ENCODE data around the gene TSPAN2. TPM values are rescaled to one million over a fixed set of nuclear protein-coding genes. Genes with fewer than 3 reads are reported as not detected.

TSPAN2 gene
- total RNA-seq, 1 experiment from 2014 or later = not detected

DNA sequence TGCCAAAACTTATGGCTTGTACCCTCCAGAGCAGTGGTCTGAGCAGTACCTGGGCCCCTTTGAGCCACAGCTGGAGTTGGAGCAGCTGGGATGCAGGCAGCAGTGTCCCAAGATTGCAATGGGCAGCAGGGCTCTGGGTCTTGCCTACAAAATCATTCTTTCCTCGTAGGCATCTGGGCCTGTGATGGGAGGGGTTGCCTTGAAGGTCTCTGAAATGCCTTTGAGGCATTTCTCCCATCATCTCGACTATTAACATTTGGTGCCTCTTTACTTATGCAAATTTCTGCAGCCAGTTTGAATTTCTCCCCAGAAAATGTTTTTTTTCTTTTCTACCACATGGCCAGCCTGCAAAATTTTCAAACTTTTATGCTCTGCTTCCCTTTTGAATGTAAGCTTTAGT, 31.0 kb upstream of the TSPAN2 start:
- no peak for DNase-seq
- Histone ChIP-seq H3K4me2 (ENCODE audit: low read depth, low read length, poor library complexity, severe bottlenecking) (no peak overlapping the region), H3K9me2 (replicated peaks; ENCODE audit: insufficient read depth, low read length) (no peaks in the 10 kb centered on the region), H4K20me1 (ENCODE audit: insufficient read depth, low read depth, low read length) (no peaks in the 10 kb centered on the region), H3K4me3 (ENCODE audit: low read length) (no peak overlapping the region), H3K9me3 (ENCODE audit: low read length) (peaks cover 8% of the 10 kb centered on the region; the same call in 1 of the 2 replicates), H3K27ac (ENCODE audit: low read length) (no peak overlapping the region), H3K4me1 (ENCODE audit: low read length) (no peaks in the 10 kb centered on the region), H3K79me2 (ENCODE audit: low read length) (no peaks in the 10 kb centered on the region), H2AFZ (ENCODE audit: low read length) (no peak overlapping the region), H3K36me3 (ENCODE audit: insufficient read depth, low read length) (no peaks in the 10 kb centered on the region), H3K9ac (ENCODE audit: low read length) (no peak overlapping the region), H3K27me3 (ENCODE audit: low read length) (no peaks in the 10 kb centered on the region)

DNA sequence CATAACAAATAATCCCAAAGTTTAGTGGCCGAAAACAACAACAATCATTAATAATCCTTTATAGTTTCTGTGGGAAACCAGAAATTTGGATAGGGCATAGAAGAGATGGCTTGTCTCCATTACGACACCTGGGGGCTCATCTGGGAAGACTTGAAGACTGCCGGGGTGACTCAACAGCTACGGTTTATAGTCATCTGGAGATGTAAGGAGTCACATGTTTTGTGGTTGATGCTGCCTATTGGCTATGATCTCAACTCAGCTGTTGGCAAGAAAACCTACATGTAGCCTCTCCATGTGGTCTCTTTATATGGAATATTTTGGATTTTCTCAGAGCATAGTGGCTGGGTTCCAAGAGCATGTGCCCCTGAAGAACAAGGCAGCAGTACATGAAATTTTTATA, 29.3 kb upstream of the TSPAN2 start:
- Histone ChIP-seq H2AFZ (ENCODE audit: low read length) (no peak overlapping the region), H3K36me3 (ENCODE audit: insufficient read depth, low read length) (no peaks in the 10 kb centered on the region), H3K4me2 (ENCODE audit: low read depth, low read length, poor library complexity, severe bottlenecking) (no peak overlapping the region), H3K9me2 (replicated peaks; ENCODE audit: insufficient read depth, low read length) (no peaks in the 10 kb centered on the region), H3K79me2 (ENCODE audit: low read length) (no peaks in the 10 kb centered on the region), H4K20me1 (ENCODE audit: insufficient read depth, low read depth, low read length) (no peaks in the 10 kb centered on the region), H3K4me3 (ENCODE audit: low read length) (no peak overlapping the region), H3K27ac (ENCODE audit: low read length) (no peak overlapping the region), H3K27me3 (ENCODE audit: low read length) (no peaks in the 10 kb centered on the region), H3K4me1 (ENCODE audit: low read length) (no peaks in the 10 kb centered on the region), H3K9me3 (ENCODE audit: low read length) (peaks cover 8% of the 10 kb centered on the region; the same call in 1 of the 2 replicates), H3K9ac (ENCODE audit: low read length) (no peak overlapping the region)
- DNase-seq = no peak

DNA sequence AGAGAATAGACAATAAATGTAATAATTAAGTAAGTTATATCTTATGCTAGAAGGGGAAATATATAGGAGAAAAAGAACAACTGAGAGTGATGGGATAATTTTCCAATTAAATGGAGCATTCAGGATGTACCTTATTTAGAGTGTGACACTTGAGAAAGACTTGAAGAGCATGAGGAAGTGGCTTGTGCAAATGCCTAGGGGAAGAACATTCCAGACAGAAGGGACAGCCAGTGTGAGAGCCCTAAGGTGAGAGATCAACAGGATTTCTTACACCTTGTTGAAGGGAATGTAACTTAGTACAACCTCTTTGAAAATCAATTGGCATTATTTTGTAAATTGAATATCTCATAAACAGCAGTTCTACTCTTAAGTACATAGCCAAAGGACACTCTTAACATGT, 28.8 kb upstream of the TSPAN2 start:
- no peak overlapping the region for H3K9ac ChIP-seq (ENCODE audit: low read length)
- H3K27me3 ChIP-seq (ENCODE audit: low read length) = no peaks in the 10 kb centered on the region
- H3K27ac ChIP-seq (ENCODE audit: low read length) = no peak overlapping the region
- H3K4me2 ChIP-seq (ENCODE audit: low read depth, low read length, poor library complexity, severe bottlenecking) = no peak overlapping the region
- H4K20me1 ChIP-seq (ENCODE audit: insufficient read depth, low read depth, low read length) = no peaks in the 10 kb centered on the region
- H3K4me1 ChIP-seq (ENCODE audit: low read length) = no peaks in the 10 kb centered on the region
- H2AFZ ChIP-seq (ENCODE audit: low read length) = no peak overlapping the region
- H3K9me3 ChIP-seq (ENCODE audit: low read length) = 0 out of 2 replicates have a peak, but pooled peaks cover 3% of the 10 kb centered on the region
- DNase-seq = no peak
- H3K36me3 ChIP-seq (ENCODE audit: insufficient read depth, low read length) = no peaks in the 10 kb centered on the region
- no peak overlapping the region for H3K4me3 ChIP-seq (ENCODE audit: low read length)
- H3K9me2 ChIP-seq (replicated peaks; ENCODE audit: insufficient read depth, low read length) = no peaks in the 10 kb centered on the region
- no peaks in the 10 kb centered on the region for H3K79me2 ChIP-seq (ENCODE audit: low read length)

DNA sequence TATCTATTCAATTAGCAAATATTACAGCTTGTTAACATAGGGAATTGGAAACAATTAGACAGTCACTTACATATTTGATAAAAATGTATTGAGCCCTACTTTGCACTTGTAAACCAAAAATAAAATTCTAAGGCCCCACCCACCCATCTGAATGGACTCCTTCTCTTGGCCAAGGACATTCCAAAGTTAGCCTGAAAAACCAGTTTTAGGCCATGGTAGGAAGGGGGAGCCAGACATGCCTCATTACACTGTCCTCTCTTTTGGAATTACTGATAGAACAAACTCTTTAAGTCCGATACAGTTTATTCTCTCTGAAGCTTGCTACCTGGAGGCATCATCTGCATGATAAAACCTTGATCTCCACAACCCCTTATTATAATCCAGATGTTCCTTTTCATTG, 28.0 kb upstream of the TSPAN2 start:
- no peaks in the 10 kb centered on the region for H3K9me3 ChIP-seq (ENCODE audit: low read length)
- no peaks in the 10 kb centered on the region for H3K9me2 ChIP-seq (replicated peaks; ENCODE audit: insufficient read depth, low read length)
- H3K36me3 ChIP-seq (ENCODE audit: insufficient read depth, low read length) = no peaks in the 10 kb centered on the region
- no peak overlapping the region for H3K4me3 ChIP-seq (ENCODE audit: low read length)
- no peak overlapping the region for H3K27ac ChIP-seq (ENCODE audit: low read length)
- H3K9ac ChIP-seq (ENCODE audit: low read length) = no peak overlapping the region
- H3K4me1 ChIP-seq (ENCODE audit: low read length) = no peaks in the 10 kb centered on the region
- H4K20me1 ChIP-seq (ENCODE audit: insufficient read depth, low read depth, low read length) = no peaks in the 10 kb centered on the region
- H3K79me2 ChIP-seq (ENCODE audit: low read length) = no peaks in the 10 kb centered on the region
- no peaks in the 10 kb centered on the region for H3K27me3 ChIP-seq (ENCODE audit: low read length)
- DNase-seq = no peak
- H2AFZ ChIP-seq (ENCODE audit: low read length) = no peak overlapping the region
- H3K4me2 ChIP-seq (ENCODE audit: low read depth, low read length, poor library complexity, severe bottlenecking) = no peak overlapping the region

DNA sequence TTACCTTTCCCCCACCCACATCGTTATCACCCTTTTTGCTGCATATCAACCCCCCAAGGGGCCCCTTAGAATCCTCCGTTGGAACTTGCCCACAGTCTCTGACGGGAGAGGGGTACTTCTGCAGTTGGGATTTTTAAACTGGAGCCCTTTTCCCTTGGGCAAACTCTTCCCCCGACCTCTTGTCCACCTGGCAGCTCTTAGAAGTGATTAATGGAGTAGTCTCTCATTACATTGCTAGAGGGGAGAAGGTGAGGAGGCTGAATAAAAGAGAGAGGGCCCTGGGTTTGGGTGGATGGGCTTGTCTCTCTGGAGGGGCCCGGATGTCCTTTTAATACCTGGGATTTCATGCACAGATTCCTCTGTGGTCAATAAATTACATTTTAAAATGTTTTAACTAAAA, 27.2 kb upstream of the TSPAN2 start:
- DNase-seq = no peak
- Histone ChIP-seq H2AFZ (ENCODE audit: low read length) (no peak overlapping the region), H3K9me2 (replicated peaks; ENCODE audit: insufficient read depth, low read length) (no peaks in the 10 kb centered on the region), H3K79me2 (ENCODE audit: low read length) (no peaks in the 10 kb centered on the region), H3K4me3 (ENCODE audit: low read length) (no peak overlapping the region), H3K4me2 (ENCODE audit: low read depth, low read length, poor library complexity, severe bottlenecking) (no peak overlapping the region), H3K9ac (ENCODE audit: low read length) (no peak overlapping the region), H3K36me3 (ENCODE audit: insufficient read depth, low read length) (no peaks in the 10 kb centered on the region), H4K20me1 (ENCODE audit: insufficient read depth, low read depth, low read length) (no peaks in the 10 kb centered on the region), H3K27ac (ENCODE audit: low read length) (no peak overlapping the region), H3K27me3 (ENCODE audit: low read length) (no peaks in the 10 kb centered on the region), H3K4me1 (ENCODE audit: low read length) (no peaks in the 10 kb centered on the region), H3K9me3 (ENCODE audit: low read length) (no peaks in the 10 kb centered on the region)

DNA sequence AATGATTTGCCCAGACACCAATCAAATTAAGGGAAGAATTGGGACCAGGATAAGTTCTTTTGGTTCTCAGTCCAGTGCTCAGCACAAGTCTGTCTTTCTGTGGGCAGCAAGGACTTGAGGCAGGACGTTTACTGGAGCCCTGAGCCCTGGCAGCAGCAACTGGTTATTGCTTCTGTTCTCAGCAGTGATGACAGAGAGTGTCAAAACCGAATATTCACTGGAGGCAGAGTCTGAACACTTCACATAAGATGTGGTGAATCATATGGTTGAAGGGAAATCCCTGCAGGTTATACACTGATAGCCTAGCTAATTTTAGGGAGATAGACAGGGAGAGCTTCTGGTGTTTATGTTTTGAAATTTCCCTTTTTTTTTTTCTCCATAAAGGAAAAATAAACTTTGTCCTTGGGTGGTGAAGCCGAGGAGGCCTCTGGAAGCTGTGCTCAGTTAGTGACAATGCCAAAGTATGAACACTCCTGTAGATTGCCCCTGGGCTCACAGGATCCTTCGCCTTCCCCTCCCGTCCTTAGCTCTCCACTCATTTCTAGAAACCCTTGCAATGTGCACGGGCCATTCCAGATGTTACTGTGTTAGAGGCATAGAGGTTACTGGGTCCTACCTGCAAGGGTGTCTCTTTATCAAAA, 26.3 kb upstream of the TSPAN2 start:
- H3K36me3 ChIP-seq (ENCODE audit: insufficient read depth, low read length) = no peaks in the 10 kb centered on the region
- no peak overlapping the region for H3K4me3 ChIP-seq (ENCODE audit: low read length)
- no peaks in the 10 kb centered on the region for H3K79me2 ChIP-seq (ENCODE audit: low read length)
- no peak overlapping the region for H3K9ac ChIP-seq (ENCODE audit: low read length)
- H3K4me2 ChIP-seq (ENCODE audit: low read depth, low read length, poor library complexity, severe bottlenecking) = no peak overlapping the region
- no peaks in the 10 kb centered on the region for H3K27me3 ChIP-seq (ENCODE audit: low read length)
- H3K4me1 ChIP-seq (ENCODE audit: low read length) = no peaks in the 10 kb centered on the region
- H2AFZ ChIP-seq (ENCODE audit: low read length) = no peak overlapping the region
- H3K27ac ChIP-seq (ENCODE audit: low read length) = no peak overlapping the region
- H3K9me2 ChIP-seq (replicated peaks; ENCODE audit: insufficient read depth, low read length) = no peaks in the 10 kb centered on the region
- H4K20me1 ChIP-seq (ENCODE audit: insufficient read depth, low read depth, low read length) = no peaks in the 10 kb centered on the region
- no peaks in the 10 kb centered on the region for H3K9me3 ChIP-seq (ENCODE audit: low read length)
- no peak for DNase-seq

DNA sequence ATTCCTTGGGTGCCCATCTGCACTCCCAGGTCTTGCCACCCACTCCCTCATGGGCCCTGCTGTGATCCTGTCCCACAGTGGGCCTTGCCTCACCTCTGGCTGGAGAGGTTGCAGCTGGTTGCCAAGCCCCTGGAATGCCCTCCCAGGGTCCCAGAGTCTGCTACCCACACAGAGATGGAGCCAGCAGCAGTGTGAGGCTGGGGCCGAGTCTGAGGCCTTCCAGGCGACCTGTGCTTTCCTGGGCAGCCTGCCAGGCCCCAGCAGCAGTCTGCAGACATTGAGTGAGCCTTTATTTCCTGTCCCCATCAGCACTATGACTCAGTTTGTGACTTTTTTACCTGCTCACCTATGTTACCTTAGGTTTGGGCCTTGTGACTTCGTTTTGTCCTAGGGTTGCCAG, 25.0 kb upstream of the TSPAN2 start:
- Histone ChIP-seq H3K4me1 (ENCODE audit: low read length) (no peaks in the 10 kb centered on the region), H3K4me3 (ENCODE audit: low read length) (no peak overlapping the region), H3K79me2 (ENCODE audit: low read length) (no peaks in the 10 kb centered on the region), H3K27ac (ENCODE audit: low read length) (no peak overlapping the region), H3K9ac (ENCODE audit: low read length) (no peak overlapping the region), H3K9me2 (replicated peaks; ENCODE audit: insufficient read depth, low read length) (no peaks in the 10 kb centered on the region), H3K36me3 (ENCODE audit: insufficient read depth, low read length) (no peaks in the 10 kb centered on the region), H3K27me3 (ENCODE audit: low read length) (no peaks in the 10 kb centered on the region), H3K4me2 (ENCODE audit: low read depth, low read length, poor library complexity, severe bottlenecking) (no peak overlapping the region), H3K9me3 (ENCODE audit: low read length) (no peaks in the 10 kb centered on the region), H2AFZ (ENCODE audit: low read length) (no peak overlapping the region), H4K20me1 (ENCODE audit: insufficient read depth, low read depth, low read length) (no peaks in the 10 kb centered on the region)
- no peak for DNase-seq

DNA sequence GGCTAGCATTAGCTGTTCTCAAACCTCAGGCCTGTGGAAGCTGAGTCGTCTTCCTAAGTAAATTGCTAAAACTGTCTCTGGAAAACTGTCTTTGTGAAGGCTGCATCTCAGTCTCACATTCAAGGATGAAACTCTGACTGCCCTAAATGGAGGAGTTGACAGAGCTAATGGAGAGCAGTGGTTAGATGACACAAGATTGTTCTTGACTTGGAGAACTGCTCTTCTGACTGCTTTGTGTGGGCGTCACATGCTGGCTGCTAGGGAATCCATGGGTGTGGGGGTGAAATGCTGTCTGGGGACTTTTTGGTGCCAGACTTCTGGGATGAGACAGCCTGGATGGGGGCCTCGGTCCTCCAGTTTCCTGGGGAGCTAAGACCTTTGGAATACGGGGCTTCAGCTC, 24.5 kb upstream of the TSPAN2 start:
- no peak overlapping the region for H3K9ac ChIP-seq (ENCODE audit: low read length)
- H4K20me1 ChIP-seq (ENCODE audit: insufficient read depth, low read depth, low read length) = no peaks in the 10 kb centered on the region
- no peaks in the 10 kb centered on the region for H3K36me3 ChIP-seq (ENCODE audit: insufficient read depth, low read length)
- no peaks in the 10 kb centered on the region for H3K9me3 ChIP-seq (ENCODE audit: low read length)
- no peaks in the 10 kb centered on the region for H3K27me3 ChIP-seq (ENCODE audit: low read length)
- no peak overlapping the region for H3K4me2 ChIP-seq (ENCODE audit: low read depth, low read length, poor library complexity, severe bottlenecking)
- no peak for DNase-seq
- H3K27ac ChIP-seq (ENCODE audit: low read length) = no peak overlapping the region
- H3K9me2 ChIP-seq (replicated peaks; ENCODE audit: insufficient read depth, low read length) = no peaks in the 10 kb centered on the region
- H3K79me2 ChIP-seq (ENCODE audit: low read length) = no peaks in the 10 kb centered on the region
- no peak overlapping the region for H3K4me3 ChIP-seq (ENCODE audit: low read length)
- H3K4me1 ChIP-seq (ENCODE audit: low read length) = no peaks in the 10 kb centered on the region
- H2AFZ ChIP-seq (ENCODE audit: low read length) = no peak overlapping the region
